Measurements from ENCODE around the gene RAB6B. TPM values are rescaled to one million over a fixed set of nuclear protein-coding genes. Genes with fewer than 3 reads are reported as not detected.

Gene RAB6B
- total and polyA plus RNA-seq, 2 experiments from 2014 or later: 1.2 to 3.9 TPM

- TF ChIP-seq CTCF (conservative IDR thresholded peaks at IDR 0.05; ENCODE audit: low read depth in 2 of 2): no peak
- TF ChIP-seq EZH2phosphoT487 (IDR thresholded peaks at IDR 0.05; ENCODE audit: unreplicated experiment): no peak
- no peak for TF ChIP-seq ZNF114 (CRISPR knock-in tag; IDR thresholded peaks at IDR 0.05)
- no peak for TF ChIP-seq POLR2AphosphoS5 (IDR thresholded peaks at IDR 0.05; ENCODE audit: low read depth)
- H3K79me2 ChIP-seq (replicated peaks; ENCODE audit: insufficient read depth): no peaks in the 10 kb centered on the region; the same call in 1 of the 2 replicates
- Mint-ChIP-seq H3K36me3 (ENCODE audit: low read depth) (no peaks in the 10 kb centered on the region), H3K4me3 (peak overlapping the region; percentile 80), H3K27me3 (ENCODE audit: insufficient read depth, low read depth, poor library complexity) (peaks cover 36% of the 10 kb centered on the region), H3K9me3 (no peaks in the 10 kb centered on the region), H3K4me1 (peaks cover 15% of the 10 kb centered on the region), H3K27ac (no peak overlapping the region)
- no peaks in the 10 kb centered on the region for H3K36me3 ChIP-seq (ENCODE audit: insufficient read depth)
- peak overlapping the region; percentile 94 for H3K4me3 ChIP-seq
- H3K4me2 ChIP-seq: peak overlapping the region; percentile 95
- no peak overlapping the region for H3K27ac ChIP-seq (ENCODE audit: low read depth)
- H3F3A ChIP-seq (replicated peaks; ENCODE audit: low read depth): no peaks in the 10 kb centered on the region
- ATAC-seq (peak; percentile 8; the same call in 2 of the 3 replicates), DNase-seq (ENCODE audit: low spot score) (no peak)
- no peaks in the 10 kb centered on the region for H3K9me2 ChIP-seq (ENCODE audit: insufficient read depth)
- H3K4me1 ChIP-seq (ENCODE audit: insufficient read depth): peaks cover 5% of the 10 kb centered on the region
- no peaks in the 10 kb centered on the region for H4K20me1 ChIP-seq (replicated peaks; ENCODE audit: insufficient read depth)
- peak overlapping the region; percentile 93 for H2AFZ ChIP-seq
- H3K27me3 ChIP-seq (ENCODE audit: insufficient read depth): peaks cover 48% of the 10 kb centered on the region
These were observed 1.9 kb downstream of the RAB6B start for GRCh38 chr3:133893683-133894352.

DNA sequence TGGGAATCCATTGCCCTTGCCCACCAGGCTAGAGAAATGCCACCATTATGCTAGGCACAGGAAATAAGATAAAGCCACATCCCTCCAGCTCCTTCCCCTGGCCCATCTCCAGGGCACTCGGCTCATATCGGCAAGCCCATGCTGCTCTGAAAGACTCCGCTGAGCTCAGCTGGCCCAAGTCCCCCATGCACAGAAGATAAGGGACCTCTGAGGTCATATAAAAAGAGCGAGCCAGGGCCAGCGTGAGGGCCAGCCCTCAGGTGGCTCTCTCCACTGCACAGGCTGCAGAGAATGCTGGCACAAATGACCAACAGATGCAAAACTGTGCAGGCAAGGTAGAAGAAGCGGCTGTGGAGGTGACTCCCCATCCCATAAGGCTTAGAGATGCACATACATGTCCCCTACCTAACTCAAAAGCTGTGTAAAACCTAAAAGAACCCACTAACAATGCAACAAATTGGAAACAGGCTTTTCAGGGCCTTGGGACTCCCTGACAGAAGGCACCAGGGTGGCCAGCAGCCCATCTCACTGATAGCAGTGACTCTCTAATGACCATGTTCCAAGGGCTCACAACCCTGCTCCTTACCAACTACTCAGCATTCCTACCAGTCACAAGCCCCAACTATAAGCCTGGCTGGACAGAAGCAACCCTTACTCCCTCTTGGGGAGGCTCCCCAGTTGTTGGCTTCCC is 3.0 kb downstream of the RAB6B start:
- H3K9me2 ChIP-seq (ENCODE audit: insufficient read depth): no peaks in the 10 kb centered on the region
- no peak for ATAC-seq
- H3K36me3 Mint-ChIP-seq (ENCODE audit: low read depth): no peaks in the 10 kb centered on the region
- H3K4me1 Mint-ChIP-seq: peaks cover 20% of the 10 kb centered on the region
- H4K20me1 ChIP-seq (replicated peaks; ENCODE audit: insufficient read depth): no peaks in the 10 kb centered on the region
- peaks cover 5% of the 10 kb centered on the region for H3K4me1 ChIP-seq (ENCODE audit: insufficient read depth)
- no peak overlapping the region for H3K4me3 ChIP-seq
- H3K9me3 Mint-ChIP-seq: no peaks in the 10 kb centered on the region
- H3K36me3 ChIP-seq (ENCODE audit: insufficient read depth): no peaks in the 10 kb centered on the region
- no peak overlapping the region for H3K27ac ChIP-seq (ENCODE audit: low read depth)
- no peaks in the 10 kb centered on the region for H3F3A ChIP-seq (replicated peaks; ENCODE audit: low read depth)
- H3K27me3 ChIP-seq (ENCODE audit: insufficient read depth): peaks cover 36% of the 10 kb centered on the region
- H3K79me2 ChIP-seq (replicated peaks; ENCODE audit: insufficient read depth): no peaks in the 10 kb centered on the region; the same call in 1 of the 2 replicates
- no peak overlapping the region for H3K4me2 ChIP-seq
- H3K27ac Mint-ChIP-seq: no peak overlapping the region
- TF ChIP-seq ZNF331 (CRISPR knock-in tag; IDR thresholded peaks at IDR 0.05; ENCODE audit: low read depth): no peak
- no peak overlapping the region for H3K4me3 Mint-ChIP-seq
- H2AFZ ChIP-seq: no peak overlapping the region
- peaks cover 36% of the 10 kb centered on the region for H3K27me3 Mint-ChIP-seq (ENCODE audit: insufficient read depth, low read depth, poor library complexity)
- DNase-seq (ENCODE audit: low spot score): no peak

DNA sequence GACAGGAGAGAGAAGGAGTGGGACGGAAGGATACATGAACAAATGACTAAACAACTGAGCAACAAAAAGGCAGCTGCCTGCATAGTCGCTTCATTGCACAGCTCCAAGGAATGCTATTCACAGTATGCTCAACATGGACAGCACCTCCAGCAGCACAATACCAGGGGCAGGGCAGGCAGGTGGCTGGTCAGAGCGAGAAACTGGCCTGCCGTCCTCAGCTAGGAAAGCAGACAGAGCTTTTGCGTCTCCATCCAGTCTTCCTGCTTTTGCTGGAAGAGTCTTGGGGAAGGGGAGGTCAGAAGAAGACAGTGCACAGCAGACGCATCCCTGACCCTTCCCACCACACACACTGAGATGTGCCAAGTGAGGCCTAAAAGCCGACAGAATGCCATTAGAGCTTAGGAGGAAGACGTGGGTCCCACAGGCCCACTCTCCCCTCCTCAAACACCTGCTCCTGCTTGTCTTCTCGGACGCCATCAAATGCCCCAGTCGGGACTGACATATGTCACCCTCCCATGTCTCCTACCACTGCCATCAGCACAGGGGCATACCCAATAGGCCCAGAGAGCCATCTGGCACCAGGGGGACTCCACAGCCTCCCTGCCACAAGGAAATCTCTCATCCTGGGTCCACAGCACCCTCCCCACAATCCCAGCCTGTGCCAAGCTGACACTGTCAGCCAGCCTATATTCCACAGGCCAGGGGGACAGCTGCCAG is 3.9 kb downstream of the RAB6B start:
- no peak overlapping the region for H3K27ac Mint-ChIP-seq
- H3K27me3 Mint-ChIP-seq (ENCODE audit: insufficient read depth, low read depth, poor library complexity): peaks cover 27% of the 10 kb centered on the region
- DNase-seq (ENCODE audit: low spot score) (no peak), ATAC-seq (no peak)
- H3K9me3 Mint-ChIP-seq: no peaks in the 10 kb centered on the region
- Histone ChIP-seq H2AFZ (no peak overlapping the region), H4K20me1 (replicated peaks; ENCODE audit: insufficient read depth) (no peaks in the 10 kb centered on the region), H3K36me3 (ENCODE audit: insufficient read depth) (no peaks in the 10 kb centered on the region), H3K27ac (ENCODE audit: low read depth) (no peak overlapping the region), H3K27me3 (ENCODE audit: insufficient read depth) (peaks cover 28% of the 10 kb centered on the region), H3K79me2 (replicated peaks; ENCODE audit: insufficient read depth) (no peaks in the 10 kb centered on the region; the same call in 1 of the 2 replicates), H3K4me2 (no peak overlapping the region), H3K9me2 (ENCODE audit: insufficient read depth) (no peaks in the 10 kb centered on the region), H3K4me1 (ENCODE audit: insufficient read depth) (peaks cover 11% of the 10 kb centered on the region), H3K4me3 (no peak overlapping the region), H3F3A (replicated peaks; ENCODE audit: low read depth) (no peaks in the 10 kb centered on the region)
- H3K36me3 Mint-ChIP-seq (ENCODE audit: low read depth): no peaks in the 10 kb centered on the region
- H3K4me1 Mint-ChIP-seq: peaks cover 22% of the 10 kb centered on the region
- no peak overlapping the region for H3K4me3 Mint-ChIP-seq
- TF ChIP-seq POLR2AphosphoS5 (IDR thresholded peaks at IDR 0.05; ENCODE audit: low read depth) (no peak), ZNF114 (CRISPR knock-in tag; IDR thresholded peaks at IDR 0.05) (no peak), EZH2 (IDR thresholded peaks at IDR 0.05; ENCODE audit: low read depth, unreplicated experiment) (no peak), NANOG (IDR thresholded peaks at IDR 0.05; ENCODE audit: borderline replicate concordance) (no peak), JUNB (IDR thresholded peaks at IDR 0.05; ENCODE audit: unreplicated experiment) (no peak), ETS1 (IDR thresholded peaks at IDR 0.05) (no peak)
- TF ChIP-seq, protein P1, sequence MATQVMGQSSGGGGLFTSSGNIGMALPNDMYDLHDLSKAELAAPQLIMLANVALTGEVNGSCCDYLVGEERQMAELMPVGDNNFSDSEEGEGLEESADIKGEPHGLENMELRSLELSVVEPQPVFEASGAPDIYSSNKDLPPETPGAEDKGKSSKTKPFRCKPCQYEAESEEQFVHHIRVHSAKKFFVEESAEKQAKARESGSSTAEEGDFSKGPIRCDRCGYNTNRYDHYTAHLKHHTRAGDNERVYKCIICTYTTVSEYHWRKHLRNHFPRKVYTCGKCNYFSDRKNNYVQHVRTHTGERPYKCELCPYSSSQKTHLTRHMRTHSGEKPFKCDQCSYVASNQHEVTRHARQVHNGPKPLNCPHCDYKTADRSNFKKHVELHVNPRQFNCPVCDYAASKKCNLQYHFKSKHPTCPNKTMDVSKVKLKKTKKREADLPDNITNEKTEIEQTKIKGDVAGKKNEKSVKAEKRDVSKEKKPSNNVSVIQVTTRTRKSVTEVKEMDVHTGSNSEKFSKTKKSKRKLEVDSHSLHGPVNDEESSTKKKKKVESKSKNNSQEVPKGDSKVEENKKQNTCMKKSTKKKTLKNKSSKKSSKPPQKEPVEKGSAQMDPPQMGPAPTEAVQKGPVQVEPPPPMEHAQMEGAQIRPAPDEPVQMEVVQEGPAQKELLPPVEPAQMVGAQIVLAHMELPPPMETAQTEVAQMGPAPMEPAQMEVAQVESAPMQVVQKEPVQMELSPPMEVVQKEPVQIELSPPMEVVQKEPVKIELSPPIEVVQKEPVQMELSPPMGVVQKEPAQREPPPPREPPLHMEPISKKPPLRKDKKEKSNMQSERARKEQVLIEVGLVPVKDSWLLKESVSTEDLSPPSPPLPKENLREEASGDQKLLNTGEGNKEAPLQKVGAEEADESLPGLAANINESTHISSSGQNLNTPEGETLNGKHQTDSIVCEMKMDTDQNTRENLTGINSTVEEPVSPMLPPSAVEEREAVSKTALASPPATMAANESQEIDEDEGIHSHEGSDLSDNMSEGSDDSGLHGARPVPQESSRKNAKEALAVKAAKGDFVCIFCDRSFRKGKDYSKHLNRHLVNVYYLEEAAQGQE (IDR thresholded peaks at IDR 0.05; ENCODE audit: unreplicated experiment): no peak
